Measurements from ENCODE around the gene PMEL.
"Not testable (repeated sequence)": the region's sequence is repeated elsewhere in the genome, so short reads cannot be mapped to it uniquely, and the experiment has no call there.

The PMEL gene

GRCh38 chr12:55940065-55940732 lies 25.6 kb downstream of the PMEL start:
- FAIRE-seq, result peak; percentile 61

DNA sequence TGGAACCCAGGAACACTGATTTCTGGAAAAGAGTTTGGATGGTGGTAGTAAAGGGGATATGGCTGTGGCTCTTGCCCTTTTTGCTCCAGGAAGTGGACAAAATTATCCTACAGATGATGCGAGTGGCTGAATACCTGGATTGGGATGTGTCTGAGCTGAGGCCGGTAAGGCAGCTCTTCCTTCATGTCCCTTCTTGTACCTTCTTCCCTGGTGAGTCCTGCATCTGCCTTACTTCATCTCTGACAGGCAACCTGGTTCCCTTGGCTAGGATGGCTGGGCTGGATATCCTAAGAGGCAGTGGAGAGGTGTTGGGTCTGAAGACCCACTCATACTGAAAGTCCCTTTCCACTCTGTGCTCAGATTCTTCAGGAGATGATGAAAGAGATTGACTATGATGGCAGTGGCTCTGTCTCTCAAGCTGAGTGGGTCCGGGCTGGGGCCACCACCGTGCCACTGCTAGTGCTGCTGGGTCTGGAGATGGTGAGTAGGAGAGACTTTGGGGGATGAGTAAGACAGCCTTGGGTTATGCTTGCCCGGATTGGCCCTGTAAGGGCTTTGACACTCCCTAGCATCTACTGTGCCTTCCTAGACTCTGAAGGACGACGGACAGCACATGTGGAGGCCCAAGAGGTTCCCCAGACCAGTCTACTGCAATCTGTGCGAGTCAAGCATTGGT lies 26.9 kb downstream of the PMEL start:
- no peak for FAIRE-seq

DNA sequence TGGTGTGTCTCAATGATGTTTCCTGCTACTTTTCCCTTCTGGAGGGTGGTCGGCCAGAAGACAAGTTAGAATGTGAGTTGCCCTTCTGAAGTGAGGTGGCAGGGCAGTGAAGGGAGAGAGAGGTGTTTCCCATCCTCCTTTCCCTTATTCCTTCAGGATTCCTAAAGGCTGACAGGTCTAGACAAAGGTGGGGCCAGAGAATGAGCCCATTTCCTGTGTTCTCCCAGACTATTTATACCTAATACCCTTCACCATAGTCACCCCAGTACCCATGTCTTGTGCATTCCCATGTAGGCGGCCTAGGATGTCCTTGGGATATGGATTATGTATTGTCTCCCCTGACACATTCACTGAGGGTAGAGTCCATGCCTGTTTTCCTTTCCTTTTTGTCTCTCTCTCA lies 27.9 kb downstream of the PMEL start:
- FAIRE-seq, result no peak

DNA sequence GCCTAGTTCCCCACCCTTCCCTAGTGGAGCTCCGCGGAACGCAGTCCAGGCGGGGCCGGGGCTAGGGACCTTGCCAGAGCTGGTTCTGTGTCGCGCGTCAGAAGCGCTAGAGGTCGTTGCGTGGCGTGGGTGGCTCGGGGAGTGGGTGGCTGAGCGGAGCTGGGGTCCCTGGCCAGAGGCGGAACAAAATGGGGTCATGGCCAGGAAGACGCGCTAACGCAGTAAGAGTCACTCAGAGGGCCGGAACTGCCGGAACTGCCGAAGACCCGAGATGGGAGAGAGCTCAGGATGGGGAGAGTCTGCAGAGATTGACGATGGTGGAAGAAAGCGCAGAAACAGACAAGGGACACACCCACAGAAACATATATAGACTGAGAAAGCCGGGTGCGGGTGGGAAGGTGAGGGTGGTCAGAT lies 30.1 kb downstream of the PMEL start:
- no peak for FAIRE-seq

DNA sequence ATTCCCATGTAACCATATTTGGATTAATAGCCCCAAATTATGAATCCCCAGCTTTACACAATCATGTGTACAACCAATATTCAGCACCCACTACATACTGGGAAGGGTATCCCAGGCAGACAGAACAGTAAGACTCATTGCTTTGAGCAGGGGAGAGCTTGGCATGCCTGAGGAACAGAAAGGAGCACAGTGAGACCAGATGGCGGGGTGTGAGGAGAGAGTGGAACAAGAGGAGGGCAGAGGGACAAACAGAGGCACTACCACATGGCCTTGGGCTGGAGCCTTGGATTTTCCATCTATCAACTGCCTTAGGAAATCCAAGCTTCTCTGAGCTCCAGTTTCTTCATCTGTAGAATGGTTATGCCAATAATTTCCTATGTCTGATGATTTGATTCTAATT lies 31.1 kb downstream of the PMEL start:
- no peak for FAIRE-seq

DNA sequence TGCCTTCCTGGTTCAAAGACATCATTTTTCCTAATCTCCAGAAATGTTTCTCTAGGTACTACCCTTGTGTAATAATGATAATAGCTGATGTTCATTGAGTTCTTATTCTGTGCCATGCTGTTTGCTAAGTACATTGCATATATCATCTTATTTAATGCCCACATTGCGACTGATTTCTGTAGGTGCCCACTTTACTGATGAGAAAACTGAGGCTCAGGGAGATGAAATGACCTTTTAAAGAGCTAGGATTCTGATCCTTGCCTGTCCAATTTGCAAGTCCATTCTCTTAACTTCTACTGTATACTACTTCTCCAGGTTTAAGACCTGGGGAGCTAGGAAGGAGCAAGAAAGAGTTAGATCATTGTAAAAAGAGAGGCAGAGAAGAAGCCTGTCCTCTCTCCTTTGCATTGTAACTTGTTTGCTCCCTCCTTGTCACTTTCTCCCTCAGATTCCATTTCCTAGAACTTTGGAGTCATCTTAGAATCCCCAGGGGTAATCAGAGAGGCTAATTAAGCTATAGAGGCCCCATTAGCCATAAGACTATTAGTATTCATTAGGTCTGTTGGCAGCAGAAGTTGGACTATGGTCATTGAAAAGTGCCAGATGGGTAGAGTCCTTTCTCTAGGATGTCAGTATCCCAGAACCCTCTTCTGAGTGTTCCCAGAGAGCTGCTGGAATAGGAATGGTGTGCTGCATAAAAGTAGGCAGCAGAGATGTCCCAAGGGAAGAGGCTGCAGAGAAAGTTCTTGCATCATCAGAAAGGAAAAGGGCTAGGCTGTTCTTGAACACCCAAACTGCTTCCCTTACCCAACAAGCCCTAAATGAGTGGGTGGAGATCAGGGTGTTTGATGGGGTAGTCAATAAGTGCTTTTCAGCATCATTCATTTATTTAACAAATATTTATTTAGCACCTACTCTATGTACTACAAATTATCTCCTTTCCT lies 31.8 kb downstream of the PMEL start:
- FAIRE-seq, result no peak

GRCh38 chr12:55933169-55933798 lies 32.6 kb downstream of the PMEL start:
- FAIRE-seq, result no peak

DNA sequence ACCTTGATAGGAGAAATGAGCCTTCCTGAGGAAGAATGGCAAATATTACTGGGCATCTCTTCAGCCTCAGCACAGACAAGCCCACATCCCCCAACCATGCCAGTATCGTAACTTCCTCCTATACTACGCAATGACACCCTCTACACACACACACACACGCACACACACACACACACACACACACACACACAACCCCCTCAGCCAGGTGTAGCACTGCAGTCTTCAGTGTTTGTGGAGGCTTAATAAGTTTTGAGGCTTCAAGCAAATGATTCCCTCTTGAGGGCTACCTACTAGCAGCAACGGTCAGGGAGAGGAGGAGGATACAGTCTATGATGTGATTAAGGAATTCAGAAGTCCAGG lies 33.3 kb downstream of the PMEL start:
- no peak for FAIRE-seq

DNA sequence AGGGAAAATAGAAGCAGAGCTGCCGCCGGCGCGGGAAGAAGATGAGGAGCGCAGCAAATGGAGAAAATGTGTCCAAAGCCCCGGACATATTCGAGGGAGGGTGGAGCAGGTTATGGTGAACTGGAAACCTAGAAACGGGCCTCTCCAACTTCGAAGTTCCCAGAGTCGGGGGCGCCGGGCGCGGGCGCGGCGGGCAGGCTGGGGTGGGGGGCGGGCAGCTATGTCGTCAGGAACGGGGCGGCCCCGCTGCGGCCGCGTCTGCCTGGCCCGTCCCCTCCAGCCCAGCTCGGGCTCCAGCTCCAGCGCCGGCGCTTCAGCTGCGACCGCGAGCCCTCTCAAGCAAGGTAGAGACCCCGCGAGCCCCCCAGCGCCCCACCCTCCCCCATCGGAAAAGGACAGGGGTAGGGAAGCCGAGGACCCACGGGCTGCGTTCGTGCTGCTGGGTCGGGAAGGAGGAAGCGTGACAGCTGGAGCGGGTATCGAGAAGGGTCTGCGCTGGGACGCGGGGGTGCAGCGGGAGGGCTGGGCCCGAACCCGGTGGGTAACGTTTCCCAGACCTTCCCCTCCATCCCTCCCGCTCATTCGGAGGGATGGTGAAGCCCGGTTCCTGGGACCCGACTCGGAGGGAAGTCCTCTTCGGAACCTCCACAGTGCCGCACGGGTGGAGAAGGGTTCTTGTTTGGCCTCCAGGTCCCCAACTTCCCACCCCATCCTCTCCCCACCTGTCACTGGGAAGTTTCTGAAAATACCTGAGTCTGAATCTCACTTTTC lies 33.9 kb downstream of the PMEL start:
- FAIRE-seq, result no peak

GRCh38 chr12:55931317-55931779 lies 34.5 kb downstream of the PMEL start:
- no peak for FAIRE-seq

DNA sequence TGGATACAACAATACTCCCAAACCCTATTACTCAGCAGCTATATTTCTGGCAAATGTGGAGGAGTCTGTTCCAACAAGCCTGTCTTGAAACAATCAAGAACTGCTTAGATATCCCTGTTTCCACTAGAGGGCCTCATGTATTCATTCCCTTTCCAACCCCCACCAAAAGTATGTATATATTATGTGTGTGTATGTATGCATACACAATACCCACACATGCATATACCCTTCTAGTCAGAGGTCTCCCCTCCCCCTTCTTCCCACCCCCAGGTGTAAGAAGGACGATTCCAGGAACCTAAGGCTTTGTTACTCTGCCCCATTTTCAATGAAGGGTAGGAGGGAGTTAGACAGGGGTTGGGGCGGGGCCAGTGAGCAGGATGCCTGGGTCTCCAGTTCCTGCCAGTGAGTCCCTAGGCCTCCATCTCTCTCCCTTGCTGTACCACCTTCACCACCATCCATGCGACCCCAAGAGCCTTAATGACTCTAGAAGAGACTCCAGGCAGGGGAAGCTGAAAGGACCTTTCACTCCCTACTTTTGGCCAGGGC lies 35.0 kb downstream of the PMEL start, which contains the start of gene DGKA:
Gene DGKA (plus strand): TSS at position 392 of the 546 bp plus-strand sequence. CDS start 5,342 bp downstream, outside the sequence.
- FAIRE-seq, result peak; percentile 34

- FAIRE-seq, result no peak
These were observed 36.5 kb downstream of the PMEL start for GRCh38 chr12:55929306-55929791.

GRCh38 chr12:55927588-55928502 lies 38.0 kb downstream of the PMEL start, which contains the start of gene PYM1:
Gene PYM1 (minus strand): TSS chr12:55927894. CDS start chr12:55927761, 133 bp downstream.
- FAIRE-seq, result peak; percentile 86

- peak; percentile 89 for FAIRE-seq
These were observed 38.9 kb downstream of the PMEL start for GRCh38 chr12:55926738-55927587.

- FAIRE-seq, result no peak
These were observed 39.7 kb downstream of the PMEL start for GRCh38 chr12:55925870-55926737.

- no peak for FAIRE-seq
These were observed 40.5 kb downstream of the PMEL start for GRCh38 chr12:55925371-55925770.

- FAIRE-seq, result not testable (repeated sequence)
These were observed 42.2 kb downstream of the PMEL start for GRCh38 chr12:55923648-55924047.

GRCh38 chr12:55922126-55922525 lies 43.7 kb downstream of the PMEL start:
- no peak for FAIRE-seq

Data from G401.6 (cell line).